D721Med (cell line): ENCODE results near the gene MFSD12.
A peak's percentile ranks its signal among the peaks of the same experiment; 100 is the strongest.

Experiments
- DNase-seq: peaks from one replicate; pipeline ENCODE4 v3.0.0; 2011; ENCODE audit warnings: low spot score; ENCODE audit not compliant: insufficient read length
- FAIRE-seq: peaks from 2 replicates; lab custom pipeline; 2011; peaks lifted over from hg19 to GRCh38; lab: Jason Lieb, UNC
- TF ChIP-seq, protein P1 (sequence below): IDR thresholded peaks from 2 replicates; pipeline ENCODE4 v1.5.1; 2012; ENCODE audit warnings: mild to moderate bottlenecking, control low read depth; ENCODE audit not compliant: insufficient read depth; ENCODE audit errors: missing control alignments

MFSD12 gene

DNA sequence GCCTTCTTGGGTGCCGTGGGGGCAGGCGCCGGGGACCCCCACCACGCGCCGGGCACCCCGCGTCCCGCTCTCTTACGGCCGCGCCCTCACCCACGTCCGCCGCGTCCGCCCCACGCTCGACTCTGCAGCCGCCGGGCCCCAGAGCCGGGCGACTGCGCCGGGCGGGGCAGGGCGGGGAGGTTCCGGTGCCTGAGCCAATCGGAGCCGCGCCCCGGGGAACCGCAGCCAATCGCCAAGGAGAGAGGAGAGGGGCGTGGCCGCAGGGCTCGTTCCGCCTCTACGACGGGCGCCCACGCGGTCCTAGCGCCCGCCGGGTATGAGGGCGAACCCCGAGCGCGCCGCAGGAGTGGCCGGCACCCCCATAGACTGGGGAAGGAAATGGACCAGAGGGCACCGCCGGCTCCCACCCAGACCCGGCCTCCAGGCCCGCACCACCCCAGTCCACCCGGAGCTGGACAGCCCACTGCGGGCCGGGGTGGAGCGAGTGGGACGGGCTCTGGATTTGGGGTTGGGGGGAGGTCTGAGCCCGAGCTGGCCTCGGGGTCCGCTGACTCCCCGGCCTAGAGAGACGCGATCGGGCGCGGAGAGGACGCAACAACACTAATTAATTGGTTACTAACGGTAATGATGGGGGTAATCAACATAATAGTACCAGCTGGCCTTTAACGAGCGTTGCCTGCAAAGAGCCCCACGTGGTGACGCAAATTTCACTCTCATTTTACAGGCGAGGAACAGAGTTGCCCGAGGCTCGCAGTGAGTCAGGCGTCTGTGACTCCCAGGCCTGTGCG, at the start of gene MFSD12:
Gene MFSD12 (minus strand): TSS at position 126 of the 788 bp plus-strand sequence. CDS start 183 bp downstream, outside the sequence.
- DNase-seq (peak; percentile 100), FAIRE-seq (no peak)
- TF ChIP-seq, protein P1, sequence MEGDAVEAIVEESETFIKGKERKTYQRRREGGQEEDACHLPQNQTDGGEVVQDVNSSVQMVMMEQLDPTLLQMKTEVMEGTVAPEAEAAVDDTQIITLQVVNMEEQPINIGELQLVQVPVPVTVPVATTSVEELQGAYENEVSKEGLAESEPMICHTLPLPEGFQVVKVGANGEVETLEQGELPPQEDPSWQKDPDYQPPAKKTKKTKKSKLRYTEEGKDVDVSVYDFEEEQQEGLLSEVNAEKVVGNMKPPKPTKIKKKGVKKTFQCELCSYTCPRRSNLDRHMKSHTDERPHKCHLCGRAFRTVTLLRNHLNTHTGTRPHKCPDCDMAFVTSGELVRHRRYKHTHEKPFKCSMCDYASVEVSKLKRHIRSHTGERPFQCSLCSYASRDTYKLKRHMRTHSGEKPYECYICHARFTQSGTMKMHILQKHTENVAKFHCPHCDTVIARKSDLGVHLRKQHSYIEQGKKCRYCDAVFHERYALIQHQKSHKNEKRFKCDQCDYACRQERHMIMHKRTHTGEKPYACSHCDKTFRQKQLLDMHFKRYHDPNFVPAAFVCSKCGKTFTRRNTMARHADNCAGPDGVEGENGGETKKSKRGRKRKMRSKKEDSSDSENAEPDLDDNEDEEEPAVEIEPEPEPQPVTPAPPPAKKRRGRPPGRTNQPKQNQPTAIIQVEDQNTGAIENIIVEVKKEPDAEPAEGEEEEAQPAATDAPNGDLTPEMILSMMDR, result no peak

DNA sequence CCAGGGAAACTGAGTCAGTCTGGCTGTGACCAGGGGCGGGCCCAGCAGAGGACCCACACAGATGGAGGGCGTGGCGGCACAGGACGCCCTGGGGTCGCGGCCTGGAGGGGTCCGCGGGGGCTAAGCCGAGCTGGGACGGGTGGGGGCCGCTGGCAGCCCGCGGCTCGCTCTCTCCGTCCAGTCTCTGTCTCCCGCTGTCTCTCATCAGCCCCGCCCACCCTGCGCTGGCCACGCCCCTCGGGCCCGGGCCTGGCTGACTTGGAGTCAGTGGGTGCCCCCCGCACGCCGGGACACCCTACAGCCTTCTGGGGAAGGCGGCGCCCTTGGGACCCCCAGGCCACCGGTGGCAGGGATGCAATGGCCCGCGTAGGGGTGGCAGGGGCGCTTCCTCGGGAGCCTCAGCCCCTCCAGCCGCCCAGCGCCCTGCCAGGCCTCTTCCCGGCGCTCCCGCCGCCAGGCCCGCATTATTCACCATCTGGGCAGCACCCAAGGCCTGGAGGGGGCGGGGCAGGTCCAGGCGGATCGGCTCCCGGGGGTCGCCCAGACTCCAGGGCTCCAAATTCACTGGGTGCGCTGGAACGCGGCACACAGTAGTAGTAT, 49.4 kb upstream of the MFSD12 start, which contains the start of gene TBXA2R:
Gene TBXA2R (minus strand): TSS at position 186 of the 600 bp plus-strand sequence. CDS start 6,241 bp downstream, outside the sequence.
- DNase-seq (peak; percentile 95), FAIRE-seq (no peak)
- TF ChIP-seq, protein P1, result no peak

DNA sequence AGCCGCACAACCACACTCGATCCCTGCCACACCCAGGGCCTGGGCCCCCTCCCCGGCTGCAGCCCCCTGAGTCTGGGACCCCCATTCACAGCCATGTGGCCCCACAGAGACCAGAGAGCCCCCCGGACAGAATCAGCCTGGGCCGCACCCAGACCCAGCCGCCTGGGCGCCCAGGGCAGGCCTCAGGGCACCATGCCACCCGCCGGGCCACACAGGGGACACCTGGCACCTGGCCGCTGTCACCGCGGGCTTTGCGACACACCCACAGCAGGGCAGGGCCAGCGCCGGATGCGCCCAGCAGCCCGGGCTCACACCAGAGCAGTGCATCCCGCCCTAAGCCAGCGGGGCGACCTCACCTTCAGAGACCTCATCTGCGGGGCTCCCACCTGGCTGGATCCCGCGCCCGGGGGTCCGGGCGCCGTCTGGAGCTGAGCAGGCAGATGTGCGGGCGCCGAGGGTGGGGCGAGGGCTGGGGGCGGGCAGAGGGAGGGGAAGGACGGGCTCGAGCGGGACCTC, 48.8 kb upstream of the MFSD12 start:
- TF ChIP-seq, protein P1, result no peak
- DNase-seq, result peak; percentile 64
- FAIRE-seq, result no peak

DNA sequence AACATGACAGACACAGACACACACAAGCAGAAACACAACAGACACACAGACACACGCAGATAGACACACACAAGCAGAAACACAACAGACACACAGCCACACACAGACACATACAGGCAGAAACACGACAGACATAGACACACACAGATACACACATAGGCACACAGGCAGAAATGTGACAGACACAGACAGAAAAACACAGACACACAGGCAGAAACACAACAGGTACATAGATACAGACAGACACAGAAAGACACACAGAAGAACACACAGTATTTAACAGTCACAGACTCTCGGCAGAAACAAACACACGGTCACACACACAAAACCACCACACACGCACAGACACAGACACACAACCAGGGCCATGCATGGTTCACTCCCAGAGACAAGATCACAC, 48.4 kb upstream of the MFSD12 start:
- FAIRE-seq (no peak), DNase-seq (no peak)
- TF ChIP-seq, protein P1, result no peak

DNA sequence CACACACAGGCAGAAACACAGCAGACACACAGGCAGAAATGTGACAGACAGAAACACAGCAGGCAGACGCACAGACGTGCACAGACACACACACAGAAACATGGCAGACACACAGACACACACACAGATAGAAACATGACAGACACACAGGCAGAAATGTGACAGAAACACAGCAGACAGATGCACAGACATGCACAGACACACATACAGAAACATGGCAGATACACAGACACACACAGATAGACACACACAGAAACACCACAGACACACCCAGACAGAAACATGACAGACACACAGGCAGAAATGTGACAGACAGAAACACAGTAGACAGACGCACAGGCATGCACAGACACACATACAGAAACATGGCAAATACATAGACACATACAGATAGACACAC, 48.0 kb upstream of the MFSD12 start:
- TF ChIP-seq, protein P1, result no peak
- DNase-seq (no peak), FAIRE-seq (no peak)

DNA sequence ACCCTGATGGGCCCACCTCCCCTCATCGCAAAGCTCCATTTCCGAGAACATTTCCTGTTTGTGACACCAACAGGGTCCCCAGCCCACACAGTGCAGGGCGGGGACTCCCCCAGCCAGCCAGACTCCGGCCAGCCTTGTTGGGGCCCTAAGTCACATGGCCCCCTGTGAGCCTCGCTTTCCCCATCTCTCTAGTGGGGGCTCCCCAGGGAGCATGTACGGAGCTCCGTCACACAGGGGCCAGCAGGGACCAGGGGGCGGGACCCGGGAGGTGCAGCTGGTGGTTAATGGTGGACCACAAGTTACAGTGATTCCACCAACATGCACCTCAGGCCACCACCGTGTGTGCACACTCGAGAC, 47.6 kb upstream of the MFSD12 start:
- FAIRE-seq (no peak), DNase-seq (no peak)
- TF ChIP-seq, protein P1, result no peak
